Uterus (tissue), 2 donors: ENCODE results near the gene RAB7A.

Experiments used
- POLR2A ChIP-seq, 2 donors: fragments of 450-650 bp; IDR thresholded peaks; one replicate each; pipeline ENCODE4 v1.6.1; 2016; ENCODE audit warnings: antibody characterized with exemption in 2 of 2, mild to moderate bottlenecking in 1 of 2, moderate library complexity in 1 of 2
- TF ChIP-seq, protein P1 (sequence below), 4 experiments: fragments of 200-600 bp in 2 of 4; fragments of 450-650 bp in 2 of 4; sonication (generic) in 2 of 4; IDR thresholded peaks; one replicate each; pipeline ENCODE4 v1.5.1; 2016 to 2019; ENCODE audit warnings: antibody characterized with exemption in 4 of 4, mild to moderate bottlenecking in 2 of 4, moderate library complexity in 1 of 4

DNA sequence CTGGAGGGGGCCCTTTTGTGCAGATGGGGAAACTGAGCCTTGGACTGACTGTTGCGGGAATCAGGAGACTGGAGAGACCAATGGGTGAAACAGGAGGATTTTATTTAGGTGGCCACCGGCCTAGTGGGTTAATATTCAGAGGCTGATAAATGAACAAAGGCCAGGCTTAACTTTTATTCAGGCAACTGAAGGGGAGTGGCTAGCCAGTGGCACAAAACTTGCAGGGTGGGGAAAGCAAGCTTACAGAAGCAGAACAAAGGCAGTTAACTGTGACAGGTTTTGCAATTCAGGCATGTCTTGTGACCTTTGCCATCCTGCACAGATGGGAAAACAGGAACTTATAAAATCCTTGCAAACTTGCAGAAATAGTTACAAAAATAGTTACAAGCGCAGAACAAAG lies 128.5 kb downstream of the RAB7A start:
- TF ChIP-seq, protein P1, sequence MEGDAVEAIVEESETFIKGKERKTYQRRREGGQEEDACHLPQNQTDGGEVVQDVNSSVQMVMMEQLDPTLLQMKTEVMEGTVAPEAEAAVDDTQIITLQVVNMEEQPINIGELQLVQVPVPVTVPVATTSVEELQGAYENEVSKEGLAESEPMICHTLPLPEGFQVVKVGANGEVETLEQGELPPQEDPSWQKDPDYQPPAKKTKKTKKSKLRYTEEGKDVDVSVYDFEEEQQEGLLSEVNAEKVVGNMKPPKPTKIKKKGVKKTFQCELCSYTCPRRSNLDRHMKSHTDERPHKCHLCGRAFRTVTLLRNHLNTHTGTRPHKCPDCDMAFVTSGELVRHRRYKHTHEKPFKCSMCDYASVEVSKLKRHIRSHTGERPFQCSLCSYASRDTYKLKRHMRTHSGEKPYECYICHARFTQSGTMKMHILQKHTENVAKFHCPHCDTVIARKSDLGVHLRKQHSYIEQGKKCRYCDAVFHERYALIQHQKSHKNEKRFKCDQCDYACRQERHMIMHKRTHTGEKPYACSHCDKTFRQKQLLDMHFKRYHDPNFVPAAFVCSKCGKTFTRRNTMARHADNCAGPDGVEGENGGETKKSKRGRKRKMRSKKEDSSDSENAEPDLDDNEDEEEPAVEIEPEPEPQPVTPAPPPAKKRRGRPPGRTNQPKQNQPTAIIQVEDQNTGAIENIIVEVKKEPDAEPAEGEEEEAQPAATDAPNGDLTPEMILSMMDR (IDR thresholded peaks at IDR 0.05), result no peak
- TF ChIP-seq POLR2A (IDR thresholded peaks at IDR 0.05), result no peak
